ENCODE results near the gene RNF39. TPM values are rescaled to one million over a fixed set of nuclear protein-coding genes. Genes with fewer than 3 reads are reported as not detected.

Gene RNF39
- total RNA-seq, 1 donor: not detected

DNA sequence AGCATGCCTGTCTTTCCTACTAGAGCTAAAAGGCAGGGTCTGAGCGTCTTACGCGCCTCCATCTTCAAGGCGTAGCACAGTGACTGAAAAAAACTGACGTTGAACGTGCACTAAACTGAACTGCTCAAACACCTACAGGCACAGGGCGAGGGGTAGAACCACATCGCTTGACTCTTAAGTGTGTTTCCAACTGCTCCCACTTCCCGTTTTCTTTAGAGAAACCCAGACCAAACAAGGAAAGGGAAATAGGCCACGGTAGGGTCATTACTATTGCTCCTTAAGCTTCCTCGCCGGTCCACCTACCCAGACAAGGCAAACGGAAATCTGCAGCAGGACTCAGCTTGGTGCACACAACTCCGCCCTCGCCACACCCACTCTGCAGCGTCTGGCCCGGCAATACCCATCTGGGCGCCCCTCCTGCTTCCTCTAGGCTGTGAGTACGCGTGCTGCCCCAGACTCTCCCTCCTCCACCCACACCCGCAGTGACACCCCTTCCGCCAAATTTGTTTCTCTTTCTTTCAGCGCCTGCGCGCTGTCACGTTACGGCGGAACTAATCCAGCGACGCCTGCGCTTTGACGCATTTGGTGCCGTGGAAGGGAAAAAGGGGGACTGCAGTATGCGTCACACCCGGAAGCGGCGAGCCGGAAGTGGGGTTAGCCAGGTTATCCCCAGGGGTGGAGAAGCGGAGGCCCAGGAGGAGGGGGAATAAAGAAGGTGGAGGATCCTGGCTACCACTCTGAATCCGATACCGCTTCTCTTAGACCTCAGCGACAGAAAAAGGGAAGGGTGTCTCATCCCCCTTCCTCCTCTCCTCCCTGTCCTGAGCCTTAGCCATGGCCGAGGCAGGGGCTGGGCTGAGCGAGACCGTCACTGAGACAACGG lies 8.8 kb downstream of the RNF39 start, which contains the start of gene PPP1R11:
PPP1R11 (plus strand) TSS at position 622 of the 883 bp plus-strand sequence; CDS start at position 835, 213 bp downstream.
- H3K4me3 ChIP-seq (ENCODE audit: low read depth, low read length): peak within 1 kb of the TSS; percentile 88
- TF ChIP-seq, protein P1, sequence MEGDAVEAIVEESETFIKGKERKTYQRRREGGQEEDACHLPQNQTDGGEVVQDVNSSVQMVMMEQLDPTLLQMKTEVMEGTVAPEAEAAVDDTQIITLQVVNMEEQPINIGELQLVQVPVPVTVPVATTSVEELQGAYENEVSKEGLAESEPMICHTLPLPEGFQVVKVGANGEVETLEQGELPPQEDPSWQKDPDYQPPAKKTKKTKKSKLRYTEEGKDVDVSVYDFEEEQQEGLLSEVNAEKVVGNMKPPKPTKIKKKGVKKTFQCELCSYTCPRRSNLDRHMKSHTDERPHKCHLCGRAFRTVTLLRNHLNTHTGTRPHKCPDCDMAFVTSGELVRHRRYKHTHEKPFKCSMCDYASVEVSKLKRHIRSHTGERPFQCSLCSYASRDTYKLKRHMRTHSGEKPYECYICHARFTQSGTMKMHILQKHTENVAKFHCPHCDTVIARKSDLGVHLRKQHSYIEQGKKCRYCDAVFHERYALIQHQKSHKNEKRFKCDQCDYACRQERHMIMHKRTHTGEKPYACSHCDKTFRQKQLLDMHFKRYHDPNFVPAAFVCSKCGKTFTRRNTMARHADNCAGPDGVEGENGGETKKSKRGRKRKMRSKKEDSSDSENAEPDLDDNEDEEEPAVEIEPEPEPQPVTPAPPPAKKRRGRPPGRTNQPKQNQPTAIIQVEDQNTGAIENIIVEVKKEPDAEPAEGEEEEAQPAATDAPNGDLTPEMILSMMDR (IDR thresholded peaks at IDR 0.05; ENCODE audit: insufficient read depth, low read depth, low read length): no peak
- peak; percentile 99 for DNase-seq (ENCODE audit: low read depth)

DNA sequence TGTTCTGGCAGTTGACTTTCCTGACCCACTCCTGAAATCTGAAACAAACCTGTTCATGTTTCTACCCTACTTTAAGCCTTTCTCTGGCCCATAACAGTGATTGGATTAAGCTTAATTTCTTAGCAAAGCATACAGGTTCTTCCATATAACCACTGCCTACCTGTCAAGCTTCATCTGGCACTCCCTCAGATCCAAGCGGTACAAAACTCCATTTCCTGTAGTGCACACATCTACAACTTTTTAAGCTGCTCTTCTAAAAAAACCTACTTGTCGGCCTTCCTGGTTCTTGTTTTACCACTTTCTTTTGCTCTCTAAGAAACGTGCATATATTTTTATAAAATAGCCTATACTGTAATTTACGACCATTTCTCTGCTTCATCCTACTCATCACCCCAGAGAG lies 9.5 kb downstream of the RNF39 start:
- peak overlapping the region; percentile 88 for H3K4me3 ChIP-seq (ENCODE audit: low read depth, low read length)
- DNase-seq (ENCODE audit: low read depth): no peak
- TF ChIP-seq, protein P1 (IDR thresholded peaks at IDR 0.05; ENCODE audit: insufficient read depth, low read depth, low read length): no peak

DNA sequence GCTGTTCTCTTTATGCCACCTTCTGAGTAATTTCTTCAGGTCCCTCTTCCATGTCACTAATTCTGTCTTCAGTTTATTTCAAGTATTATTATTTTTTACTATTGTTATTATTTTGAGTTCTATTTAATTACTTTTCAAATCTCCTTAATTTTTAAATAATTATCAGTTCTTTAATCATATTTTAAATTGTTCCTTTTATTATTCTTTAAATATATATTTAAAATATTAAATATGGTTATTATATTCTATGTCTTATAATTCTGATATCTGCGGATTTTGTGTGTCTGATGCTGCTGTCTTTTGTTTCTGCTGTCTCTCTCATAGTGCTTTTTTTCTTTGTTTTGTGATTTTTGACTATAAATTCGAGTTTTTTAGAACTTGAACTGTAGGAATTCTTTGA lies 12.3 kb downstream of the RNF39 start:
- TF ChIP-seq, protein P1 (IDR thresholded peaks at IDR 0.05; ENCODE audit: insufficient read depth, low read depth, low read length): no peak
- no peak for DNase-seq (ENCODE audit: low read depth)
- no peak overlapping the region for H3K4me3 ChIP-seq (ENCODE audit: low read depth, low read length)

DNA sequence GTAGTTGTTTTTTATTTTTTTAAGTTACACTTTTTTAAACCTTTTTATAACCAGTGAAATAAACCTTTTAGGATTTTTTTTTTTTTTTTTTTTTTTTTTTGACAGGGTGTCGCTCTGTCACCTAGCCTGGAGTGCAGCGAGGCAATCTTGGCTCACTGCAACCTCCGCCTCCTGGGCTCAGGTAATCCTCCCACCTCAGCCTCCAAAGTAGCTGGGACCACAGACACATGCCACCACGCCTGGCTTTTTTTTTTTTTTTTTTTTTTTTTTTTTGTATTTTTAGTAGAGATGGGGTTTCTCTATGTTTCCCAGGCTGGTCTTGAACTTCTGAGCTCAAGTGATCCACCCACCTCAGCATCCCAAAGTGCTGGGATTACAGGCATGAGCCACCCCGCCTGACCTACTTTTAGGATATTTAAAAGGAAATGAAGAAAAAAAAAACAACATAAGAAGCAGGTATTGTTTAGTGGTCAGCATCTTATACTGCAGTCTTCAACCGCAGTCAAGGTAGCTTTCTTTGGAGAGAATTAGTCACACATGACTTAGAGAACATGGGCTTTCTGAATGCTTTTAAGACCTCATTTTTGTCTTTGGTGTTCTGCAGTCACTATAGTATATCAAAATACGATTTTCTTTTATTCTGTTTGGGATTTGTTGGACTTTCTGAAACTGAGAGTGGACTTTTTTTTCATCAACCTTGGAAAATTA lies 12.9 kb downstream of the RNF39 start:
- DNase-seq (ENCODE audit: low read depth): no peak
- H3K4me3 ChIP-seq (ENCODE audit: low read depth, low read length): no peak overlapping the region
- TF ChIP-seq, protein P1 (IDR thresholded peaks at IDR 0.05; ENCODE audit: insufficient read depth, low read depth, low read length): no peak

DNA sequence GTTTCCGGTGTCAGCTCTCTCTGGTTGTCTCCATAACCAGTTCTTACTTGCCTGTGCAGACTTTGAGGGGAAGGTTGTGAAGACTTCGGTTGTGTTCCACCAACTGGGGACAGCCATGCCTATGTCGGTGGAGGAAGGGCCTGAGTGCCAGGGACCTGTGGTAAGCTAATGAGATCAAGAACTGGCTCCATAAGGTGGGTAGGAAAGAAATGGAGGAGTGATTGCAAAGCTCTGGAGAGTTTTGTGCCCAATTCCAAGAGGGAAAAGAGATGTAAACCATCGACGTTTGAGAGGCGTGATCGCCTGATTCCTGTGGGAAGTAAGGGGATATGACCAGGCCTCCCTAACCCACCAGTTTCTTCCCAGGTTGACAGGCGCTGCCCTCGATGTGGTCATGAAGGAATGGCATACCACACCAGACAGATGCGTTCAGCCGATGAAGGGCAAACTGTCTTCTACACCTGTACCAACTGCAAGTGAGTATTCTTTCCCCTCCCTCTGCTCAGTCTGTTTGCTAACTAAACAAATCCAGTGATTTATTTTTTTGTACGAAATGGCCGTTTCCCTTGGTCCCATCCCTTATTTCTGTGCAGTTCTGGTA lies 13.6 kb downstream of the RNF39 start:
- H3K4me3 ChIP-seq (ENCODE audit: low read depth, low read length): peak overlapping the region; percentile 96
- no peak for DNase-seq (ENCODE audit: low read depth)
- TF ChIP-seq, protein P1 (IDR thresholded peaks at IDR 0.05; ENCODE audit: insufficient read depth, low read depth, low read length): no peak

DNA sequence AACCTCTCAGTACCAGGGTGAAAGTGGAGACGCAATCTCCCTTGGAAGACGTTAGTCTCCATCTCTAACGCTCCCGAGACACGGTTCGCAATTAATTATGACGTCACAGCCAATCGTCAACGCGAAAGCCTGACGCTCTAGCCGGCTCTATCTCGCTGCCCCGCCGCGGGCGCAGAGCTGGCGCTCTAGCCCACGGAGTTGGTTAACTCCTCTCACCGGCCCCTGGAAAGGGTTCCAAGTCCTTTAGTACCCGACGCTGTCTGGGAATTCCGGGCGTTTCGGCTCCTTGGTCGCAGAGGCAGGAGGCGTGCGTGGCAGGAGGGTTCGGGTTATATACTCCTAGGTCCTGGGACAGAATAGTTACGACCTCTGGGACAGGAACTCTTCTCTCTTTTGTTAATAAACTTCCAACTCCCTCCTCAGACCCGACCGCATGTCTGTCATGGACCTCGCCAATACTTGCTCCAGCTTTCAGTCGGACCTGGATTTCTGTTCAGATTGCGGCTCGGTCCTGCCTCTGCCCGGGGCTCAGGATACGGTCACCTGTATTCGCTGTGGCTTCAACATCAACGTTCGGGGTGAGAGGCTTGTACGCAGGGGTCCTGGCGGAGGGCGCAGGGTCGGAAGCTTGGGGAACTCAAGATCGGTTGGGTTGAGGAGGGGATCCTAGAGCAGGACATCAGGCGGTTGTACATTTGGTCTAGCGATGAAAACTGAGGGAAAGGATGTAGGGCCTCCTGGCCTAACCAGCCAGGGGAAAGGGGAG lies 14.3 kb downstream of the RNF39 start, which contains the start of gene POLR1H:
POLR1H (plus strand) TSS at position 174 of the 766 bp plus-strand sequence; CDS start at position 434, 260 bp downstream.
- TF ChIP-seq, protein P1 (IDR thresholded peaks at IDR 0.05; ENCODE audit: insufficient read depth, low read depth, low read length): no peak
- peak; percentile 96 for DNase-seq (ENCODE audit: low read depth)
- H3K4me3 ChIP-seq (ENCODE audit: low read depth, low read length): peak within 1 kb of the TSS; percentile 96

Data from fibroblast of villous mesenchyme (primary cell).